ENCODE results near the gene PRKN.
"Not testable (repeated sequence)": the region's sequence is repeated elsewhere in the genome, so short reads cannot be mapped to it uniquely, and the experiment has no call there.

Gene PRKN

DNA sequence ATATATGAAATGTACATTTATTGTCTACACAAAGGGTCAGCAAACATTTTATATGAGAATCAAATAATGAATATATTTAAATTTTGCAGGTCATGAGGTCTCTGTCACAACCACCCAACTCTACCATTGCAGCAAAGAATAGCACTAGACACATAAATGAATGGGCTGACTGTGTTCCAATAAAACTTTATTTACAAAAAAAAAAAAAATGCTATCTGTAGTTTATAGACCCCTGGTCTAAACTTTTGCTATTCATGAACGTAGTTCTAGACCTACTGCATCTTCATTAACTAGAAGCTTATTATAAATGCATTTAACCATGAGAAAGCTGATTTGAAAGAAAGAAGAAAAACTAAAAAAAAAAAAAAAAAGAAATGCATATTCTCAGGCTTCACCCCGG, 842.8 kb downstream of the PRKN start:
- Histone ChIP-seq H3K9ac (ENCODE audit: low read length in 5 of 5) (no peak overlapping the region), H3K27me3 (ENCODE audit: control insufficient read depth in 5 of 5, insufficient read depth in 4 of 5, low read length in 5 of 5) (no peaks in the 10 kb centered on the region), H3K9me3 (ENCODE audit: control insufficient read depth in 5 of 5, low read length in 5 of 5) (no peaks in the 10 kb centered on the region), H3K4me1 (ENCODE audit: control insufficient read depth in 5 of 5, insufficient read depth in 5 of 5, low read length in 5 of 5) (no peaks in the 10 kb centered on the region), H3K4me3 (ENCODE audit: low read depth in 1 of 5, low read length in 5 of 5) (no peak overlapping the region), H3K36me3 (ENCODE audit: control insufficient read depth in 5 of 5, insufficient read depth in 5 of 5, low read length in 5 of 5) (peaks cover 0 to 2% (median 0%) of the 10 kb centered on the region in 5 donors), H3K27ac (ENCODE audit: low read depth, low read length) (no peak overlapping the region)

GRCh38 chr6:161882196-161882765, 845.3 kb downstream of the PRKN start:
- H3K9ac ChIP-seq (ENCODE audit: low read length in 5 of 5), result no peak overlapping the region
- H3K4me1 ChIP-seq (ENCODE audit: control insufficient read depth in 5 of 5, insufficient read depth in 5 of 5, low read length in 5 of 5), result no peaks in the 10 kb centered on the region
- no peaks in the 10 kb centered on the region for H3K27me3 ChIP-seq (ENCODE audit: control insufficient read depth in 5 of 5, insufficient read depth in 4 of 5, low read length in 5 of 5)
- H3K4me3 ChIP-seq (ENCODE audit: low read depth in 1 of 5, low read length in 5 of 5), result no peak overlapping the region
- no peaks in the 10 kb centered on the region for H3K36me3 ChIP-seq (ENCODE audit: control insufficient read depth in 5 of 5, insufficient read depth in 5 of 5, low read length in 5 of 5)
- peaks cover 0 to 3% (median 0%) of the 10 kb centered on the region in 5 donors for H3K9me3 ChIP-seq (ENCODE audit: control insufficient read depth in 5 of 5, low read length in 5 of 5)
- H3K27ac ChIP-seq (ENCODE audit: low read depth, low read length), result no peak overlapping the region

DNA sequence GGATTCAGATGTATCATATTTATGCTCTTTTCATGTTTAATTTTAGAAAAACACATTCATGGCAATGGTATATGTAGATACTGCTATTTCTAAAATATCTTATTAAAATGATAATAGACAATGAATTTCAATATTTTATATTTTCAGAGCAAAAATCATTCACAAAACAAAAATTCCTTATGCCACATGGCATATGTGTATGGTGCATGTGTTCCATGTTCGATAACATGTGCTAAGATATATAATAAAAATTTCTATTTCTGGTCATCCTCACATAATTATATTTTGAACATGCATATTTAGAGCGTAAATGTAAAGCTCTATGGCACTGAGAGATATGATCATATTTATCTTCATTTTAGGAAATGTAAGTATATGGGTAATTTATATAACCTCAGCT, 847.5 kb downstream of the PRKN start:
- Histone ChIP-seq H3K4me1 (ENCODE audit: control insufficient read depth in 5 of 5, insufficient read depth in 5 of 5, low read length in 5 of 5) (no peaks in the 10 kb centered on the region), H3K9me3 (ENCODE audit: control insufficient read depth in 5 of 5, low read length in 5 of 5) (peaks cover 0 to 15% (median 3%) of the 10 kb centered on the region in 5 donors), H3K36me3 (ENCODE audit: control insufficient read depth in 5 of 5, insufficient read depth in 5 of 5, low read length in 5 of 5) (no peaks in the 10 kb centered on the region)

DNA sequence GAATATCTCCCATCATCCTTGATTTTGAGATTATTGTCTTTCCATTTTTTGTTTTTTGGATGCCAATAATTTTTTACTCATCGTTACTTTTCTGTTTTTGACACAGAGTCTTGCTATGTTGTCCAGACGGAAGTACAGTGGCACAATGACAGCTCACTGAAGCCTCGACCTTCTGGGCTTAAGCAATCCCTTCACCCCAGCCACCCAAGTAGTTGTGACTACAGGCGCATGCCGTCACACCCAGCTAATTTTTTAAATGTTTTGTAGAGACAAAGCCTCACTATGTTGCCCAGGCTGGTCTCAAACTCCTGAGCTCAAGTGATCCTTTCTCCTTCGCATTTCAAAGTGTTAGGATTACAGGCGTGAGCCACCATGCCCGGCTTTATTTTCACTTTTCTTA, 851.3 kb downstream of the PRKN start:
- Histone ChIP-seq H3K4me3 (ENCODE audit: low read depth in 1 of 5, low read length in 5 of 5) (no peak overlapping the region), H3K4me1 (ENCODE audit: control insufficient read depth in 5 of 5, insufficient read depth in 5 of 5, low read length in 5 of 5) (no peaks in the 10 kb centered on the region), H3K9me3 (ENCODE audit: control insufficient read depth in 5 of 5, low read length in 5 of 5) (peaks cover 0 to 17% (median 7%) of the 10 kb centered on the region in 5 donors), H3K27me3 (ENCODE audit: control insufficient read depth in 5 of 5, insufficient read depth in 4 of 5, low read length in 5 of 5) (no peaks in the 10 kb centered on the region), H3K27ac (ENCODE audit: low read depth, low read length) (no peak overlapping the region), H3K36me3 (ENCODE audit: control insufficient read depth in 5 of 5, insufficient read depth in 5 of 5, low read length in 5 of 5) (no peaks in the 10 kb centered on the region), H3K9ac (ENCODE audit: low read length in 5 of 5) (no peak overlapping the region)

More for the DNA sequence above, 847.5 kb downstream of the PRKN start:
- H3K27me3 ChIP-seq (ENCODE audit: control insufficient read depth in 5 of 5, insufficient read depth in 4 of 5, low read length in 5 of 5), result no peaks in the 10 kb centered on the region
- H3K4me3 ChIP-seq (ENCODE audit: low read depth in 1 of 5, low read length in 5 of 5), result no peak overlapping the region
- no peak overlapping the region for H3K9ac ChIP-seq (ENCODE audit: low read length in 5 of 5)
- no peak overlapping the region for H3K27ac ChIP-seq (ENCODE audit: low read depth, low read length)

DNA sequence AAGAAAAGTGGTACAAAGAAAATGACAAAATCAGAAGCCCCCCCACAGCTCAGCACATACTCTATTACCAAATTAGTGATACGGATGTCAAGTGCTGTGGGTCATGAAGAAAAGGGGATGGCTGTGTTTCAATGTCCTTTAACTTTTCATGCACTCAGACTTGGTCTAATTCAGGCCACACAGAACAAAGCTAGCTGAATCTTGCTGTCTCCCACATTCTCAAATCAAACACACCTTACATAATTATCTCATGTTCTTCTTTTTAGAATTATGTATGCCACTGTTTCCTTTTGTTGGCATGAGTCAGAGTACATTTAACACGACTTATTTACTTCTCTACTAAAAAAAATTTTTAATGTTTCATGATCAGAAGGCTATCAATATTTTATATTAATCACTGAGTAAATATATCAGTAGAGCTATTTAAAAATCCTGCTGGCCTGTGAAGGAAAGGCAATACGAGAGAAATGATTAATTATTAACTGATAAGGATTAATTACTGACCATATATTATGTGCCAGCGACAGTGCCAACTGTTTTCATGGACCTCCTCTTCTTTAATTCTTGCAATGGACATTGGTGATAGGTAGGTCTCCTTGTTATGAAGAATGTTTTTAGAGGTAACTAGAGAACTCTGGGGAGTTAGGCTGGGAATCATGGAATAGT, 857.2 kb downstream of the PRKN start:
- H3K9me3 ChIP-seq (ENCODE audit: control insufficient read depth in 5 of 5, low read length in 5 of 5), result peaks cover 0 to 4% (median under 1%) of the 10 kb centered on the region in 5 donors
- no peaks in the 10 kb centered on the region for H3K4me1 ChIP-seq (ENCODE audit: control insufficient read depth in 5 of 5, insufficient read depth in 5 of 5, low read length in 5 of 5)
- H3K9ac ChIP-seq (ENCODE audit: low read length in 5 of 5), result no peak overlapping the region
- no peaks in the 10 kb centered on the region for H3K36me3 ChIP-seq (ENCODE audit: control insufficient read depth in 5 of 5, insufficient read depth in 5 of 5, low read length in 5 of 5)
- H3K27me3 ChIP-seq (ENCODE audit: control insufficient read depth in 5 of 5, insufficient read depth in 4 of 5, low read length in 5 of 5), result no peaks in the 10 kb centered on the region
- H3K27ac ChIP-seq (ENCODE audit: low read depth, low read length), result no peak overlapping the region
- H3K4me3 ChIP-seq (ENCODE audit: low read depth in 1 of 5, low read length in 5 of 5), result no peak overlapping the region

DNA sequence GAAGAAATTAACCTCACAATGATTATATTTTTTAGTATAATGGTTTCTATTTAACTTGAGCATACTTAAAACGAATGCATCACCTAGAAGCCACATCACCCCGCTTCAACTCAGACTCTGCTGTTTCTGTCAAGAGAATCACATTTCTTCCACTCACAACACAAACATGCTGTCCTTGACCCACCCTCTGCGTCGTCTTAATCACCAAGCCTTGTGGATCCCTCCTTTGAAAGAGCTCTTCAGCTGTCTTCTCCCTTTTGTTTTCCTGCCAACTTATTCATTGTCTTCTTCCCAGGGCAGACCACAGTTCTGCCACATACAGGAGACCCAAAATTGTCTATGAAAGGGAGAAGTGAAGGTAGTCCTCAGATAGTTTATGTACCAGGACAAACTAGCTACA, 858.1 kb downstream of the PRKN start:
- Histone ChIP-seq H3K4me1 (ENCODE audit: control insufficient read depth in 5 of 5, insufficient read depth in 5 of 5, low read length in 5 of 5) (no peaks in the 10 kb centered on the region), H3K27ac (ENCODE audit: low read depth, low read length) (no peak overlapping the region), H3K36me3 (ENCODE audit: control insufficient read depth in 5 of 5, insufficient read depth in 5 of 5, low read length in 5 of 5) (no peaks in the 10 kb centered on the region), H3K9ac (ENCODE audit: low read length in 5 of 5) (no peak overlapping the region), H3K27me3 (ENCODE audit: control insufficient read depth in 5 of 5, insufficient read depth in 4 of 5, low read length in 5 of 5) (no peaks in the 10 kb centered on the region), H3K9me3 (ENCODE audit: control insufficient read depth in 5 of 5, low read length in 5 of 5) (peaks cover 0 to 4% (median 0%) of the 10 kb centered on the region in 5 donors), H3K4me3 (ENCODE audit: low read depth in 1 of 5, low read length in 5 of 5) (no peak overlapping the region)

GRCh38 chr6:161866570-161866969, 861.0 kb downstream of the PRKN start:
- Histone ChIP-seq H3K36me3 (ENCODE audit: control insufficient read depth in 5 of 5, insufficient read depth in 5 of 5, low read length in 5 of 5) (no peaks in the 10 kb centered on the region), H3K9ac (ENCODE audit: low read length in 5 of 5) (no peak overlapping the region), H3K4me3 (ENCODE audit: low read depth in 1 of 5, low read length in 5 of 5) (no peak overlapping the region), H3K27me3 (ENCODE audit: control insufficient read depth in 5 of 5, insufficient read depth in 4 of 5, low read length in 5 of 5) (no peaks in the 10 kb centered on the region), H3K9me3 (ENCODE audit: control insufficient read depth in 5 of 5, low read length in 5 of 5) (peaks cover 0 to 2% (median 0%) of the 10 kb centered on the region in 5 donors), H3K4me1 (ENCODE audit: control insufficient read depth in 5 of 5, insufficient read depth in 5 of 5, low read length in 5 of 5) (no peaks in the 10 kb centered on the region), H3K27ac (ENCODE audit: low read depth, low read length) (no peak overlapping the region)

GRCh38 chr6:161861061-161861460, 866.5 kb downstream of the PRKN start:
- not testable (repeated sequence) for H3K4me1 ChIP-seq (ENCODE audit: control insufficient read depth in 5 of 5, insufficient read depth in 5 of 5, low read length in 5 of 5); H3K4me3 ChIP-seq (ENCODE audit: low read depth in 1 of 5, low read length in 5 of 5); H3K27ac ChIP-seq (ENCODE audit: low read depth, low read length); H3K27me3 ChIP-seq (ENCODE audit: control insufficient read depth in 5 of 5, insufficient read depth in 4 of 5, low read length in 5 of 5); H3K9me3 ChIP-seq (ENCODE audit: control insufficient read depth in 5 of 5, low read length in 5 of 5); H3K9ac ChIP-seq (ENCODE audit: low read length in 5 of 5); H3K36me3 ChIP-seq (ENCODE audit: control insufficient read depth in 5 of 5, insufficient read depth in 5 of 5, low read length in 5 of 5)

GRCh38 chr6:161853657-161854056, 873.9 kb downstream of the PRKN start:
- H3K9ac ChIP-seq (ENCODE audit: low read length in 5 of 5), result no peak overlapping the region
- no peaks in the 10 kb centered on the region for H3K27me3 ChIP-seq (ENCODE audit: control insufficient read depth in 5 of 5, insufficient read depth in 4 of 5, low read length in 5 of 5)
- no peak overlapping the region for H3K27ac ChIP-seq (ENCODE audit: low read depth, low read length)
- H3K36me3 ChIP-seq (ENCODE audit: control insufficient read depth in 5 of 5, insufficient read depth in 5 of 5, low read length in 5 of 5), result no peaks in the 10 kb centered on the region
- peaks cover 0 to 2% (median 0%) of the 10 kb centered on the region in 5 donors for H3K4me1 ChIP-seq (ENCODE audit: control insufficient read depth in 5 of 5, insufficient read depth in 5 of 5, low read length in 5 of 5)
- no peaks in the 10 kb centered on the region for H3K9me3 ChIP-seq (ENCODE audit: control insufficient read depth in 5 of 5, low read length in 5 of 5)
- no peak overlapping the region for H3K4me3 ChIP-seq (ENCODE audit: low read depth in 1 of 5, low read length in 5 of 5)

DNA sequence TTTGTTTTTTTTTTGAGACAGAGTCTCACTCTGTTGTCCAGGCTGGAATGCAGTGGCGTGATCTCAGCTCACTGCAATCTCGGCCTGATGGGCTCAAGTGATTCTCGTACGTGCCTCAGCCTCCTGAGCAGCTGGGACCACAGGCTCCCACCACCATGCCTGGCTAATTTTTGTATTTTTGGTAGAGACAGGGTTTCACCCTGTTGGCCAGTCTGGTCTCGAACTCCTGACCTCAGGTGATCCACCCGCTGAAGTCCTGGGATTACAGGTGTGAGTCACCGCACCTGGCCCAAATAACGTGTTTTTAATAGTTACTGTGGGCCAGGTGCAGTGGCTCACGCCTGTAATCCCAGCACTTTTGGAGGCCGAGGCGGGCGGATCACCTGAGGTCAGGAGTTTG, 876.1 kb downstream of the PRKN start:
- H3K9me3 ChIP-seq (ENCODE audit: control insufficient read depth in 5 of 5, low read length in 5 of 5); H3K9ac ChIP-seq (ENCODE audit: low read length in 5 of 5); H3K27ac ChIP-seq (ENCODE audit: low read depth, low read length); H3K4me1 ChIP-seq (ENCODE audit: control insufficient read depth in 5 of 5, insufficient read depth in 5 of 5, low read length in 5 of 5); H3K4me3 ChIP-seq (ENCODE audit: low read depth in 1 of 5, low read length in 5 of 5); H3K36me3 ChIP-seq (ENCODE audit: control insufficient read depth in 5 of 5, insufficient read depth in 5 of 5, low read length in 5 of 5); H3K27me3 ChIP-seq (ENCODE audit: control insufficient read depth in 5 of 5, insufficient read depth in 4 of 5, low read length in 5 of 5): not testable (repeated sequence)
